NCI-H2029 treated with DMSO at 0.1 percent for 48 hours (cell line): ENCODE results near the gene SIRT3.
"Not testable (repeated sequence)": the region's sequence is repeated elsewhere in the genome, so short reads cannot be mapped to it uniquely, and the experiment has no call there.

Source experiments
- DNase-seq: peaks from one replicate; lab custom pipeline; 2025; lab: John Stamatoyannopoulos, UW

SIRT3 gene

DNA sequence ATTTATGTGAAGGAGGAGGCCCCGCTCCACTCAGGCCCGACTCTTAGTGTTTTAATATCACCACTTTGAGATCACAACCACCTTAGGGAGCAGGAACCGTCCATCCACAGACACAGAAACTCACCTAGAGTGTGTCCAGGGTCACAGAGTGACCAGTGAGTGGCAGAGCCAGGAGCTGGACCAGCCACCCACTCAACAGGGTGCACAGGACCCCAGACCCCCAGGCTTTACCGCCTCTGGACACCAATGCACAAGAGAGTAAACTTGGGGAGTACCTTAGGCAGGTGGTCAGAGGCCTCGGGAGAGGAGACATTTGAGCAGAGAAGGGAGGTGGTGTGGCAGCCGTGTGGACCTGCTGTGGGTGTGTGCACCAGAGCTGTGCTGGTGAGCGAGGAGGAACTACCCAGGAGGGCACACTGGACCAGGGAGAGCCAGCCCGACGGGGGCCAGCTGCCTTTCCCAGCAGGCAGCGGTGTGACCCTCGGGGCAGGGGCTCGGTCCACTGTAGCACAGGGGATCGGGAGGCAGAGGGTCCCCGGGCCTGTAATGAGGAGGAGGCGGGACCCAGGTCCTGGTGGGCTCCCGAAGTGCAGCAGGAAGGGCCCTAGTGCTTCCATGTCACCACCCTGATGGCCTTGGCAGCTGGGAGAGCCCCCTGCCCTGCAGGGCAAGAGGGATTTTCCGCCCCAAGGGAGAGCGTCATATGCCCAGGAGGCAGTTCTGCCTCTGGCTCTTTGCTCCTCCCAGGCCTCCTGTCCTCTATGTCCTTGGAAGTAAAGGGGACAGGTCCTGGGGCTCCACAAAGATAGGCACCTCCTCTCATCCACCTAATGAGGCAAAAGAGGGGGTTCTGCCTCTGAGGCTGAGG is 34.5 kb upstream of the SIRT3 start:
- no peak for DNase-seq

DNA sequence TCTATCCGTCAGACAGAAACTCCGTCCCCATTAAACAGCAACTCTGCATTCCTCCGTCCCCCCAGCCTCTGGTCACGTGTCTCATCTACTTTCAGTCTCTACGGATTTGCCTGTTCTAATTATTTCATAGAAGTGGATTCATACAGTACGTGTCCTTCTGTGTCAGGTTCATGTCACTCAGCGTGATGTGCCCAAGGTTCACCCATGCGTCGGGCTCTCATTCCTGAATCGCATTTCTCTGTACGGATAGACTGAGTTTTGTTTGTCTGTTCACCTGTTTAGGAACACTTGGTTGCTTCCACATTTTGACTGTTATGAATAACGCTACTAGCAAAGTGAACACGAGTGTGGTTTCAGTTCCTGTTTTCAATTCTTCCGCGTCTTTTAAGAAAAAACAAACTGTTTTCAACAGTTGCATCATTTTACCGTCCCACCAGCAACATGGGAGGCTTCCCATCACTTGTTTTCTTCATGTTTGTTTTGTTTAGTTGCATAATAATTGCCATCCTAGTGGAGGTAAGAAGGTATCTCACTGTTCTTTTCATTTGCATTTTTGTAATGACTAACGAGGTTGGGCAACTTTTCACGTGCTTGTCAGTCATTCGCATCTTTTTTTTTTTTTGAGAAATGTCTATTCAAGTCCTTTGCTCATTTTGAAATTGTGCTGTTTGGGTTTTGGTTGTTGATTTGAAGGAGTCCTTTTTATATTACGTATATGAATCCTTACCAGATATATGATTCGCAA is 33.2 kb upstream of the SIRT3 start:
- DNase-seq, result no peak

DNA sequence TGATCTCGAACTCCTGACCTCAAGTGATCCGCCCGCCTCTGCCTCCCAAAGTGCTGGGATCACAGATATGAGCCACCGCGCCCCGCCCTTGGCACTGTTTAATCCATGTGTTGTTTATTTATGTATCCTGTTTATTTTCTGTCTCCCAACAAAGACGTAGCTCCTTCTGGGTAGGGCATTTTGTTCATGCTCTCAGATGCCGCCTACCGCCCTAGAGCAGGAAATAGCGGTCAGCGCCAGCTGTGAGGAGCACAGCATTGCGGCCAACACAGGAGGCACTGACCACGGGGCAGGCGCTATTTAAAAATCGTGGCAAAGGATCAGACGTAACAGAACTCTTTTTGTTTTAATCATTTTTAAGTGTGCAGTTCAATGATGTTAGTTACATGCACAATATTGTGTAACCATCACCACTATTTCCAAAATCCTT is 32.6 kb upstream of the SIRT3 start:
- DNase-seq, result not testable (repeated sequence)

DNA sequence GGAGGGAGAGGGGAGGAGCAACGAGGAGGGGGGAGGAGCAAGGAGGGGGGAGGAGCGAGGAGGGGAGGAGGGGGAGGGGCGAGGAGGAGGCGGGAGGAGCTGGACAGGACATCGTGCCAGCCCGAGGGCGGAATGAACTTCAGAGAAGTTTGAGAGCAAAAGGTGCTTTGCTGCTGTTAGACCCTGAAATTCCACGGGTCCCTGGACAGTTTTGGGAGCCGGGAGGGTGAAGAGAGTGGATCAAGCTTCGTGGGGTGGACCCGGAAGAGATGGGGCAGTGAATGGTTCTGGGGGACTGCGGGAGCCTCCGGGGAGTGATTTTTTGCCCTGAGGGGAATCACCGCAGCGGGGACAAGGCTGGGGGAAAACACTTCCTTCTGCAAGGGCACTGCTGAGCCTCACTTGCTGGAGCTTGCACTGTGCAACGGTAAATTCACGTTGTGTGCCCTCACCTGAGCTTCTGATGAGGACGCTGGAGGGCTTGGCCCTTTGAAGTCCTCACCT is 31.4 kb upstream of the SIRT3 start:
- no peak for DNase-seq

DNA sequence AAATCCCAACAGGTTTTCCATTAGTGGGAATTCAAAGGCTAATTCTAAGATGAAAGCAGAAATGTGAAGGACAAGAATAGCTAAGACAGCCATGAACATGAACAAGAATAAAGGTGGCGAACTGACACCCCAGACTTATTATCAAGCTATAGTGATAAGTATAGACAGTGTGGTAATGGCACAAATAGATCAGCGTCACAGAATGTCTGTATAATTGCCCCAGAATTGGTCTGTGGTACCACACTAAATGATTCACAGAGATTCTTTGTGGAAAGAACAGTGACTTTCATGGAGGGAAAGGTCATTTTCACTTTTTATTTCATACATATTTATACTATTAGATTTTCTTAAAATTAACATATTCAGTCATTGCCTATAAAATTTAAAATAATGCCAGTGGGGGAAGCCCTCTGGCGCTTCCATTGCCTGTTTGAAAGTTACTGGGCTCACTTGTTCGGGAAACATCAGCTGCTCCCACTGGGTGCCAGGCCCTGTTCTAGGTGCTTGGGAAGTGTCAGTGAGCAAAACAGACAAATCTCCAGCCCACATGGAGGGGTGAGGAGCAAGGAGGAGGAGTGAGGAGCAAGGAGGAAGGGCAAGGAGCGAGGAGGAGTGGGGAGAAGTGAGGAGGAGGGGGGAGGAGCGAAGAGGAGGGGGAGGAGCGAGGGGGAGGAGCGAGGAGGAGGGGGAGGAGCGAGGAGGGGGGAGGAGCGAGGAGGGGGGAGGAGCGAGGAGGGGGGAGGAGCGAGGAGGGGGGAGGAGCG is 30.7 kb upstream of the SIRT3 start:
- no peak for DNase-seq

DNA sequence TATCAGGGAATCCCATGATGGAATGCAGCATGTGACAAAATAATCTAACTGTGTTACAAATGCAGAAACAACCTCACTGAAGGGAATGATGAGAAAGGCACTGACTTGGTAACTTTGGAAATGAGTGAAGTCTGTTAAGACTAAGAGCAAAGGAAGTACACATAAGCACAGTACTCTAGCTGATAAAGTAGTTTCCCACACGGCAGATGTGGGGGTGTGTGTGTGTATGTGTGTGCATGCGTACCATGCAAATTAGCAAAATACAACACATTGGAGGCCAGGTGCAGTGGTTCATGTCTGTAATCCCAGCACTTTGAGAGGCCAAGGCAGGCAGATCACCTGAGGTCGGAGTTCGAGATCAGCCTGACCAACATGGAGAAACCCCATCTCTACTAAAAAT is 25.5 kb upstream of the SIRT3 start:
- DNase-seq, result no peak

DNA sequence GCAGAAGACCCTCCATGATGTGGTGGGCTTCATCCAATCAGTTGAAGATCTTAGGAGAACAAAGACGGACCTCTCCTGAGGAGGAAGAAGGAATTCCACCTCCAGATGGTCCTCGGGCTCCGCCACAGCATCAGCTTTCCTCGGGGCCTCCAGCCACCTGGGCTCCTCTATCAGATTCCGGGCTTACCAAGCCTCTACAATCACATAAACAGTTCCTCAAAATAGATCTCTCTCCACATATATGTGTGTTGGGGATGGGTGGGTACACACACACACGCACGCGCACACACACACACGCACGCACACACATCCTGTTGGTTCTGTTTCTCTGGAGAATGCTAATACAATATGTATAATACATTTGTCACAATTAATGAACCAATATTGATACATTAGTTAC is 23.3 kb upstream of the SIRT3 start:
- no peak for DNase-seq

DNA sequence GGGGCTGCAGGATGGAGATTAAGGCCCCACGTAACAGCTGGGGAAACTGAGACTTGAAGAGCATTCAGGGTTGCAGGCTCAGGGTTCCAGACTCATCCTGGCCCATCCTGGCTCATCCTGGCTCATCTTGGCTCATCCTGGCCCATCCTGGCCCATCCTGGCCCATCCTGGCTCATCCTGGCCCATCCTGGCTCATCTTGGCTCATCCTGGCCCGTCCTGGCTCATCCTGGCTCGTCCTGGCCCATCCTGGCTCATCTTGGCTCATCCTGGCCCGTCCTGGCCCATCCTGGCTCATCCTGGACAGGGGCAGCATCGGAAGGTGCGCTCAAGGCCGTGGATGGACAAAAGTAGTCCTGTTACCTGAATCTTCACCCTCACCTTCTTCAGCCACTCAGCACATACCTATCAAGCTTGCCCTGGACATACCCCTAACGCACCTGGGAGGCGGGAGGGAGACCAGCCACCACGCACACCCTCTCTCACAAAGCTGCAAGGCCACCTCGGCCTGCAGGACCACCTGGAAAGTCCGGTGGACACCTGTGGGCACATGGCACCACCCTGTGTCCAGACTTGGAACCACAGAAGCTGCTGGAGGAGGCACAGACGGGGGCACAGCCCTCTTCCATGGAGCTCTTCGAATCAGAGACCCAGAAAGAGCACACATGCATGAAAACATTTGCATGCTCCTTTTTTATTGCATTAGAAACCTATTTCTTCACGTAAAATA is 21.8 kb upstream of the SIRT3 start:
- DNase-seq, result no peak

DNA sequence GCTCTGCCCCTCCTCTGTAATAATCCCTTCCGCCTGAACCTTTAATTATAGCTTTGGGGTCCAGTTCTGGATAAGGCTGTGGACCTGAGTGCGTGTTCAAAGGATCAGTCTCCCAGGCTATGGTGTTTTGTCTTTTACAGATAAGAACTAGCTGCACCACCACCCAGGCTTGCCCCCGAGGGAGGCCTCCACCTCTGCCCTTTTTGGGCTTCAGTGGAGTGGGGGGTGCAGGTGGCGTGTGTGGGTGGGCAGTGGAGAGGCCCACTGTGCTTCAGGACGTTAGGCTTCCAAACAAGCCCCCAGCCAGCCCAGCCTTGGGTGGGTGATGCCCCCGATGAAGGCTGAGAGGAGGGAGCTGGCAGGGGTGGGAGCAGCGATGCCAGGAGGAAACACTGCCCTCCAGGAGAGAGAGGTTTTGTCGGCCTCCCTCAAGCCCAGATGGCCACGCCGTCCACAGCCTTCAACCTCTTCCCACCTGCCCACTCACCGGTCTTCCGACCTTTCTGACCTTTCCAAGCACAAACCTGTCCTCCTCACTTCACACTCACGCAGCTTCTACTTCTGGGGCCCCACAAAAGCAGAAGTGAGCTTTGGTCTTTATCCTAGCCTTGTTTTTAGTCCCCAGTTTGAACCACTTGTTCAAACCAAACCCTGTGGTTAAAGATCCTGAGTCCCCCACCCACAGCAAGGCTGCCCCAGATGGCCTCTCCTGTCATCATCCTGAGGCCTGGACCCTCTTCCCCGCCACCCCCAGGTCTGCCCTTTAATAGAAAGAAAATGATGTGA is 21.0 kb upstream of the SIRT3 start:
- no peak for DNase-seq

DNA sequence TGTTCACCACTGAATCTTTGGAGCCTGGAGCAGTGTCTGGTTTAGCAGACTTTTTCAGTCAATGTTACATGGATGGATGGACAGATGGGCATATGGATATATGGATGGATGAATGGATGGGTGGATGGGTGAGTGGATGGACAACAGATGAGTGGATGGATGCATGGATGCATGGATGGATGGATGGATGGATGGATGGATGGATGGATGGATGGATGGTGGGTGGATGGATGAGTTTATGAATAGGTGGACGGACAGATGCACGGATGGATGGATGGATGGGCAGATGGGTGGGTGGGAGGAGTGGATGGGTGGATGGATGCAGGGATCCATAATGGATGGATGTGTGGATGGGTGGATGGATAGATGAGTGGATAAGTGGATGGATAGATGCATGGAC is 19.7 kb upstream of the SIRT3 start:
- DNase-seq, result no peak

DNA sequence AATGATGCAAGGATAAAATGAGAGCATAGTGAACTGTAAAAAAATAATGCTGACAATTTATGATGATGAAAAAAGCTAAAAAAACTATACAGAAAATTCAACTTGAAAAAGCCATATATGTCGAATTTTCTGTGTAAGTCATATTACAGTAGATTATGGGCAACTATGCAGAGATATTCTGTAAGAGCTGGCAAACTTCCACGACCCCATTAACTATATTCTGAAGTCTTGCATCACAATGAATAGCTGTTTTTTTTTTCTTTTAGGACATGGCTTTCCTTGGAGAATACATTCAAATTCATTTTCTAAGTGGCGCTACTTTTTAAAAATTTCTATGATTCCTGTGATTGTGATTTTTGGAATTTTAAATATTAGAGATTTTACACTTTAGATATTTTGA is 19.0 kb upstream of the SIRT3 start:
- no peak for DNase-seq

DNA sequence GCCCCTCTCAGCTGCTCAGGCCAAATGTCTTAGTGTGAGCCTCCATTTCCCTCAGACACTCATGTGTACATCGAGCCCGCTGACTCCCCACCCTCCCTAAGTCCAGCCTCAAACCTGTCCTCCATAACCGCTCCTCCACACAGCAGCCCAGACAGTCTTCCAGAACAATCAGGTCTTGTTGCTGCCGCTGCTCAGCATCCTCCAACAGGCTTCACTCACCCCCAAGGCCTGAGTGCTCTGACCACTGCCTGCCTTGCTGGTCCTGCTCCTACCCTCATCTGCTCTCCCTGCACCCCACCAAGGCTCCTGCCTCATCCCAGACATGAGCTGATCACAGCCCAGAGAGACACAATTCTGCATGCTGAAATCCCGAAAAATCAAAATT is 17.7 kb upstream of the SIRT3 start:
- DNase-seq, result no peak

DNA sequence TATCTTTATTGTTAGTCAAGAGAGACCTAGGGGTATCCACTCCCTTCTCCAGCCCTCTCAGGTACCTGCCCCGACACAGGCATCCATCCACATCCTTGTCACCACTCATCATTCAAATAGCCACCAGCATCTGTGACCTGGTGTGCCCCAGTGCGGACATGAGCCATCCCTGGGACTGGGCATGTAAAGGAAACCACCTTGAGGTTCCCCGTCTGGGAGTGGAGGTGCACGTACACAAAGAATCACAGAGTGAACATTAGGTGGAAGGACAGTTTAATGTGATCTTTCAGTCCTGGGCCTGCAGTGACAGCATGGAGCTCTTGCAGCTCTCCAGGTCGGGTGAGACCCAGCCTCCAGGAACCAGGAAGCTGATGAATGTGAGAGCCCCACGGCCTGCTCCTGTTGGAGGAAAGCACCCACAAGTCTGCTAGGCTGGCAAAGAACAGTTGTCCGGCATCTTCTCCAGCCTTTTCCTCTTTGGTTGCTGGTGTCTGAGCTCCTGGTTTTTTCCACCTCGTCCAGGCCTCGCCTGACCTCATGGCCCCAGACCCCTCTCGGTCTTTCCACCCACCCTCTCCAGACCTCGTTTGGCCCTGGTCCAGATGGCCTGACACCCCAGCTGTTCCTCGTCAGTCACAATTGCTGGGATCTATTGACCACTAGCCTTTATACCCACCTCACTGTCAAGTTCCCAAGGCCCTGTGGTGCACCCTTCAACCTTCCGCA is 17.2 kb upstream of the SIRT3 start:
- DNase-seq, result no peak

DNA sequence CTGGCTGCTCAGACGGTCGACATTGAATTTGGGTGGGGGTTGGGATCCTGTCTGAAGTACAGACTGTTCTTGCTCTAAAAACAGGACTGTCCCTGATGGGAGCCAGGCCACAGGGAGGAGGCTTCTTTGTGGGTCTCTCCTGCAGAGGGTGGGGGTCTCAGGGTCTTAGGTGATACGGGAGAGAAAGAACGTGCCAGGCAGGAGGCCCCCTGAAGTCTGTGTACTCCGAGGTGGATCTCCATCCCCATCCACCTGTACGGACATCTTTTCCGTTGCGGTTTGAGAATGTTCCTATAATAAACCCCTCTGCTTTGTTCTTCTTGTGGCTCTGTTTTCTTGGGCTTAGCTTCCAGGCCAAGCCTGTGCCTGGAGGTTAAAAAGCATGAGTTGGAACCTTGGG is 16.5 kb upstream of the SIRT3 start:
- DNase-seq, result no peak

DNA sequence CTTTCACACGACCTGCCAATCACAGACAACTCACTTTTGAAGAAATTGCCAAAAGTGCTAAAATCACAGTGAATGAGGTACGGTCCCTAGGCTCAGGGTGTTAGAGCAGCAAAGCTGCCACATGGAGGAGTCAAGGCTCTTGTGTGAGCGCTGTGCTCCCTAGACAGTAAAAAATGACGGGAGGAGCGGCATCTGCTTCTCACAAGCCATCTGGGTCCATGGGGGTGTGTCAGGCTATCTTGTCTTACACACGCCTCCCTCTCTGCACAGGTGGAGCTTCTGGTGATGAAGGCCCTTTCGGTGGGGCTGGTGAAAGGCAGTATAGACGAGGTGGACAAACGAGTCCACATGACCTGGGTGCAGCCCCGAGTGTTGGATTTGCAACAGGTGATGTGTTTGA is 15.4 kb upstream of the SIRT3 start:
- no peak for DNase-seq

DNA sequence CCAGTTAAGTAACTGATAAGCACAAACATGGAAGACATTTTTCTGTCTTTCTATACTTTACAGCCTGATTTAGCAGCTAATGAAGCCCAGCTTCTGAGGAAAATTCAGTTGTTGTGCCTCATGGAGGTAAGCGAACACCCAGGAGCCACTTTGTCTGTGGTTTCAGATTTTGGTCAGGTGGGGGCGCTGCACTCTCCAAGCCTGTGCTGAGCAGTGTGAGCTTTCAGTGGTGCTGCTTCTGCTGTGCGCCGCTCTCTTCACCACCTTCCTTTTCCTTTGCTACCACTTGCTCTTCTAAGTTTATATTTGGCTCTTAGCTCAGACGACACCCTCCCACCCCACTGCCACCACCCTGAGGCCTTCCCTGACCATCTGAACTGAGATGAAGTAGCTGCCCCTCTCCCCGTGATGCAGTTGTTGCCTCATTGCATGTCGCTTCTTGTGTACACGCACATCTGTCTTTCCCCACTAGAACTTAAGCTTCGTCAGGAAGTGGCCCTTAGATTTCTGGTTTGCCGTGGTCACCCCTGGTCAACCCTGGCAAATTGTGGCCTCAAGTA is 14.7 kb upstream of the SIRT3 start:
- no peak for DNase-seq

DNA sequence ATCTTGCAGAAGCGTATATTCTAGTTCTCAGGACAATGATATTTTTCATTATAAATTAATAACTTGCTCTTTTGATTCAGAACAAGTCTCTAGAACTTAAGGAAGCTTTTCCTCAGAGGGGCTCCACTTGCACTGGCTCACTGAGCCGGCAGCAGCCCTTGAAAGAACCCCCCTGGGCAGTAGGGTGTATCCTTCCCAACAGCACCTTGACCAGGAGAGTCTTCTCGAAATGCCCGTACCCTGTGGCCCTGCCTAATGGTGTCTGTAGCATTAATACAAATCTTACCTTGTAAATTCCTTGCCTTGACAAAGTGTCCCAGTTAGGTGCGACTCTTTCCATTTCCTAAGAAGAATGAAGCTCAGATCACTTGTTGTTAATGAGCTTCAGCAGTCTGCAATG is 14.1 kb upstream of the SIRT3 start:
- DNase-seq, result no peak

DNA sequence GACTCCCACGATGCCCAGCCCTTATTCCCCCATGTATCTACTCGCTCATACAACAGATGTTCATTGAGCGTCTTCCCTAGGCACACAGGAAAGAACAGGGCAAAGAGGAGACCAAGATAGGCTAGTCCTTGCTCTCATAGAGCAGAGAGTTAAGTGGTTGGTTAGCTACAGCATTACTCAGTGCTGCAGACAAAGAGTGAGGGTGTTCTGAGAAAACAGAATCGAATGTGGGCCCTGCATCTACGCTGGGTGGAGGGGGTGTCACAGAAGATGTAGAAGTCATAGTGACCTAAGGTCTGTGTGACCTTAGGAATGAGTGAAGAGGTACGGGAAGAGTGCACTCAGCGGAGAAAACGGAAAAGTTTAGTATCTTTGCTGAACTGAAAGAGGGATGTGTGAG is 12.9 kb upstream of the SIRT3 start:
- no peak for DNase-seq

DNA sequence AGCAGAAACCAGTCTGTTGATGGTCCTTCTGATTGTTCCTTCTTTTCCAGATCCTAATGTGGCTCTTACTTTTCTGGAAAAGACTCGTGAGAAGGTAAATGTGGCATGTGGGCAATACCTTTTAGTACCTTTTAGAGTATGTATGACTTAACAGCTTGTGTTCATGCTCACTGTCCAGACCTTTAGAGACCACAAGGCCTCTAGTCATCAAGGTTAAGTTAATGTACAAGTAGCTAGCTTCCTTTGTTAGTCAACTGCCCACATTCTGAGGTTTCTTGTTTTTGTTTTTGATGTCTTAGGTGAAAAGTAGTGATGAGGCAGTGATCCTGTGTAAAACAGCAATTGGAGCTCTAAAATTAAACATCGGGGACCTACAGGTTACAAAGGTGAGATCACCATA is 8.2 kb upstream of the SIRT3 start:
- DNase-seq, result no peak

DNA sequence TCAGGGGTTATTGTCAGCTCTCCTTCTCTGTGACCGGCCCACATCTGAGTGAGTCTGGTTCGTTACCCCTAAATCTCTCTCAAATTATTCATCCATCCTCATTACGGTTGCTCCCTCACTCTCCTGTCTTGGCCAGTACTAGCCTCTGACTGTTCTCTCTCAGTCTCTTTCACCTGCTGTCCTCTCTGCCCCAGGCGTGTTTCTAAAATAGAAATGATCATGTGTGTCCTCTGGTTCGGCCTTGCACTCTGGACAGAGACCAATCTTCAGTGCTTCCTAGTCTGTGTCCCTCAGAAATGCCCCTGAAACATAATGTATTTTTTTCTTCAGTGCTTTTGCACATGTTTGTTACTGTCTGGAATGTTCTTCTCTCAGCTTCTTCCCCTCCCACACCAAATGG is 5.5 kb upstream of the SIRT3 start:
- DNase-seq, result no peak
